Esophagus muscularis mucosa (tissue), 4 donors: ENCODE measurements around the gene SAP25. TPM values are rescaled to one million over a fixed set of nuclear protein-coding genes. Genes with fewer than 3 reads are reported as not detected.

ENCODE experiments used
- DNase-seq: peaks from one replicate; pipeline ENCODE4 v3.0.0-alpha.2; 2017; ENCODE audit errors: extremely low spot score
- H3K27ac ChIP-seq, 4 donors: fragments of 200-600 bp; sonication (generic); replicated peaks in 1 of 4; 1 replicate in 3 of 4; 2 replicates in 1 of 4; pipeline ENCODE4 v1.5.1; 2016 to 2019; ENCODE audit warnings: mild to moderate bottlenecking in 1 of 4
- H3K27me3 ChIP-seq, 4 donors: fragments of 200-600 bp; sonication (generic); one replicate each; pipeline versions ENCODE4 v1.5.1 to v1.6.0; 2016 to 2019
- H3K36me3 ChIP-seq, 4 donors: fragments of 200-600 bp; sonication (generic); one replicate each; pipeline ENCODE4 v1.5.1; 2016 to 2019
- H3K4me1 ChIP-seq, 4 donors: fragments of 200-600 bp; sonication (generic); one replicate each; pipeline ENCODE4 v1.5.1; 2016 to 2019
- H3K4me3 ChIP-seq, 4 donors: fragments of 200-600 bp; sonication (generic); 1 replicate in 2 of 4; 2 replicates in 2 of 4; pipeline ENCODE4 v1.5.1; 2016 to 2019; ENCODE audit warnings: mild to moderate bottlenecking in 4 of 4, moderate library complexity in 1 of 4
- H3K9me3 ChIP-seq, 4 donors: fragments of 200-600 bp; sonication (generic); 1 replicate in 3 of 4; 2 replicates in 1 of 4; pipeline ENCODE4 v1.5.1; 2016 to 2019
- EP300 ChIP-seq: sonication (generic); formaldehyde crosslinking; IDR thresholded peaks from one replicate; pipeline ENCODE4 v1.6.1; 2017; ENCODE audit warnings: antibody characterized with exemption
- POLR2A ChIP-seq: fragments of 450-650 bp; IDR thresholded peaks from one replicate; pipeline ENCODE4 v1.6.1; 2017; ENCODE audit warnings: antibody characterized with exemption, moderate library complexity, mild to moderate bottlenecking, low read depth
- POLR2AphosphoS5 ChIP-seq, 2 donors: sonication (generic); formaldehyde crosslinking; IDR thresholded peaks; one replicate each; pipeline ENCODE4 v1.6.1; 2017; ENCODE audit warnings: antibody characterized with exemption in 2 of 2
- WGBS: methylation state at CpG from one replicate; pipeline ENCODE4 v1.1.5; 2018; 5-methylcytosine and 5-hydroxymethylcytosine counted together
- intact Hi-C: fragments of 100-400 bp; cut with DNase I; formaldehyde crosslinking; loops from one replicate; pipeline ENCODE4 v1.15.1; 2023
- total RNA-seq, 4 donors: library from RNA; depleted of rRNA; stranded (reverse); fragments of >200 nt; gene quantifications; one replicate each; pipeline versions ENCODE4 v1.1.0 to v1.2.1, GENCODE V29; 2016
- TF ChIP-seq, protein P1 (sequence below), 3 experiments: fragments of 200-600 bp in 2 of 3; fragments of 450-650 bp in 1 of 3; sonication (generic) in 2 of 3; IDR thresholded peaks; one replicate each; pipeline ENCODE4 v1.5.1; 2017 to 2019; ENCODE audit warnings: antibody characterized with exemption in 3 of 3, mild to moderate bottlenecking in 2 of 3, moderate library complexity in 1 of 3

The SAP25 gene
- under 1 TPM in 2 of 4 donors, not detected in 2; 0.83 to 0.92 TPM for total RNA-seq

- no peaks in the 10 kb centered on the region for H3K9me3 ChIP-seq
- no peak within 1 kb of the TSS for H3K27ac ChIP-seq
- TF ChIP-seq, protein P1, sequence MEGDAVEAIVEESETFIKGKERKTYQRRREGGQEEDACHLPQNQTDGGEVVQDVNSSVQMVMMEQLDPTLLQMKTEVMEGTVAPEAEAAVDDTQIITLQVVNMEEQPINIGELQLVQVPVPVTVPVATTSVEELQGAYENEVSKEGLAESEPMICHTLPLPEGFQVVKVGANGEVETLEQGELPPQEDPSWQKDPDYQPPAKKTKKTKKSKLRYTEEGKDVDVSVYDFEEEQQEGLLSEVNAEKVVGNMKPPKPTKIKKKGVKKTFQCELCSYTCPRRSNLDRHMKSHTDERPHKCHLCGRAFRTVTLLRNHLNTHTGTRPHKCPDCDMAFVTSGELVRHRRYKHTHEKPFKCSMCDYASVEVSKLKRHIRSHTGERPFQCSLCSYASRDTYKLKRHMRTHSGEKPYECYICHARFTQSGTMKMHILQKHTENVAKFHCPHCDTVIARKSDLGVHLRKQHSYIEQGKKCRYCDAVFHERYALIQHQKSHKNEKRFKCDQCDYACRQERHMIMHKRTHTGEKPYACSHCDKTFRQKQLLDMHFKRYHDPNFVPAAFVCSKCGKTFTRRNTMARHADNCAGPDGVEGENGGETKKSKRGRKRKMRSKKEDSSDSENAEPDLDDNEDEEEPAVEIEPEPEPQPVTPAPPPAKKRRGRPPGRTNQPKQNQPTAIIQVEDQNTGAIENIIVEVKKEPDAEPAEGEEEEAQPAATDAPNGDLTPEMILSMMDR (IDR thresholded peaks at IDR 0.05): peak in 1 of 3 experiments; percentile 19
- no peak for TF ChIP-seq POLR2A
- peaks cover 42 to 62% (median 54%) of the 10 kb centered on the region in 4 donors for H3K36me3 ChIP-seq
- no peak within 1 kb of the TSS for H3K4me3 ChIP-seq
- no peak for DNase-seq
- intact Hi-C loops: no loop called here
- H3K4me1 ChIP-seq: peaks cover 13 to 24% (median 21%) of the 10 kb centered on the region in 4 donors
- 97% methylated on average over 7 of the region's 70 CpGs for WGBS
- H3K27me3 ChIP-seq: peaks cover 0 to 62% (median 1%) of the 10 kb centered on the region in 4 donors
These were observed at the start of gene SAP25 for GRCh38 chr7:100573691-100574361. Gene SAP25, minus strand, starts transcription at chr7:100573900. Its CDS starts 158 bp downstream, at chr7:100573742.

DNA sequence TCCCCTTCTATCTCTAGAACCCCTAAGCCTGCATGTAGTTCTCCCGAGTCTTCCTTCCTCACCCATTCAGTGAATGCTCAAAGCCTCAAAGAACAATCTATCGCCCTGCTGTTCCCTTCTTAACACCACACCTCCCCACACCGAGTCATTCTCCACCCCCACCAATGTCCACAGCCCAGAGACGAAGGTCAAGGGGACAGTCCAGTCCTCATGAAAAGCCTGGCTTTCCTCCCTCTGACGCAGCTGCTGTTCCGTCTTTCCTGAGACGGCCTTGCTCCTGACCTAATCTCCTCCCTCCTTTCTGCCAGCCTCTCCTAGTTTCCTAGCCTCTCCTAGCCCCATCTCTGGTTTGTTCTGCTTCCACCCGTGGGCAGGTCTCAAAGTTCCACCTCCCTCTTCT is 47.9 kb upstream of the SAP25 start:
- WGBS: 86% methylated on average over 8 of the region's 8 CpGs
- peaks cover 4 to 7% (median 6%) of the 10 kb centered on the region in 4 donors for H3K4me1 ChIP-seq
- no peaks in the 10 kb centered on the region for H3K9me3 ChIP-seq
- TF ChIP-seq EP300 (no peak), POLR2A (no peak), POLR2AphosphoS5 (IDR thresholded peaks at IDR 0.05) (no peak)
- TF ChIP-seq, protein P1 (IDR thresholded peaks at IDR 0.05): no peak
- no peak overlapping the region for H3K27ac ChIP-seq
- intact Hi-C loops: no loop called here
- peaks cover 0 to 23% (median 0%) of the 10 kb centered on the region in 4 donors for H3K36me3 ChIP-seq
- no peaks in the 10 kb centered on the region for H3K27me3 ChIP-seq
- H3K4me3 ChIP-seq: no peak overlapping the region
- no peak for DNase-seq

DNA sequence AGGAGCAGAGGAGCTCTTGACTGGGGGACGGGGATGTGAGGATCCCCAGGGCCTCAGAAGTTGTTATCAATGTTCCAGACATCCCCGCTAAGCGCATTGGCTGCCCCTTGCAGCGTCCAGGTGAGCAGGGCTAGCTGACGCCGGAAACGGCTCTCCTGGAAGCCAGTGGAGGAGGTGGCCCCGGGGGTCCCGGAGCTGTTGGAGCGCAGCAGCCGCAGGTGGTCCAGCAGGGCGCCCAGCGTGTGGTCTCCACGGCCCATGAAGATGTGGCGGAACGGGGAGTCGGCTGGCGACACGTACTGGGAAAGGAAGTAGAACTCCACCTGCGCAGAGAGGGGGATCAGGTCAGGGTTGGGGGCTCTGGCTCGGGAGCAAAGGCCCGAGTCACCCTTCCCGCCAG is 47.1 kb upstream of the SAP25 start:
- no peak for DNase-seq
- TF ChIP-seq, protein P1 (IDR thresholded peaks at IDR 0.05): no peak
- TF ChIP-seq POLR2AphosphoS5 (IDR thresholded peaks at IDR 0.05) (no peak), EP300 (no peak), POLR2A (no peak)
- H3K36me3 ChIP-seq: peaks cover 0 to 25% (median under 1%) of the 10 kb centered on the region in 4 donors
- H3K4me1 ChIP-seq: no peaks in the 10 kb centered on the region
- H3K9me3 ChIP-seq: no peaks in the 10 kb centered on the region
- WGBS: 90% methylated on average over 22 of the region's 23 CpGs
- H3K27ac ChIP-seq: no peak overlapping the region
- no peaks in the 10 kb centered on the region for H3K27me3 ChIP-seq
- intact Hi-C loops: no loop called here
- no peak overlapping the region for H3K4me3 ChIP-seq

- H3K9me3 ChIP-seq: no peaks in the 10 kb centered on the region
- H3K27me3 ChIP-seq: no peaks in the 10 kb centered on the region
- TF ChIP-seq EP300: no peak
- TF ChIP-seq POLR2A: no peak
- TF ChIP-seq, protein P1 (IDR thresholded peaks at IDR 0.05): no peak
- no peak for TF ChIP-seq POLR2AphosphoS5 (IDR thresholded peaks at IDR 0.05)
- no peak for DNase-seq
- peaks cover 0 to 30% (median 4%) of the 10 kb centered on the region in 4 donors for H3K36me3 ChIP-seq
- no peaks in the 10 kb centered on the region for H3K4me1 ChIP-seq
- intact Hi-C loops: no loop called here
- H3K4me3 ChIP-seq: no peak overlapping the region
- WGBS: 90% methylated on average over 6 of the region's 6 CpGs
- H3K27ac ChIP-seq: no peak overlapping the region
These were observed 46.5 kb upstream of the SAP25 start for GRCh38 chr7:100620239-100620638.
